Trophoblast cell (in vitro differentiated cells and primary cell): ENCODE data around the gene UGT1A7.

Experiments
- DNase-seq, 2 donors: peaks; one replicate each; pipeline ENCODE4 v3.0.0-alpha.2; 2016
- H2AFZ ChIP-seq: 2 replicates; pipeline ENCODE4 v1.6.1; 2013; ENCODE audit warnings: low read length, moderate library complexity, mild to moderate bottlenecking; ENCODE audit not compliant: insufficient read depth, poor library complexity
- H2AK5ac ChIP-seq: 2 replicates; pipeline ENCODE4 v1.6.1; 2013; ENCODE audit warnings: mild to moderate bottlenecking, low read length
- H2BK120ac ChIP-seq: 2 replicates; pipeline ENCODE4 v1.6.1; 2013; ENCODE audit warnings: low read length, mild to moderate bottlenecking, moderate library complexity; ENCODE audit not compliant: insufficient read depth, poor library complexity
- H2BK12ac ChIP-seq: 2 replicates; pipeline ENCODE4 v1.6.1; 2013; ENCODE audit warnings: mild to moderate bottlenecking, low read length, moderate library complexity
- H2BK5ac ChIP-seq: 2 replicates; pipeline ENCODE4 v1.6.1; 2013; ENCODE audit warnings: low read length, low read depth, moderate library complexity, mild to moderate bottlenecking; ENCODE audit not compliant: poor library complexity
- H3K14ac ChIP-seq: 2 replicates; pipeline ENCODE4 v1.6.1; 2013; ENCODE audit warnings: mild to moderate bottlenecking, low read length
- H3K18ac ChIP-seq: 2 replicates; pipeline ENCODE4 v1.6.1; 2013; ENCODE audit warnings: mild to moderate bottlenecking, low read length
- H3K23ac ChIP-seq: 2 replicates; pipeline ENCODE4 v1.6.1; 2013; ENCODE audit warnings: low read length
- H3K27ac ChIP-seq: 2 replicates; pipeline ENCODE4 v1.5.1; 2013; ENCODE audit warnings: low read depth, mild to moderate bottlenecking, inconsistent platforms, low read length, moderate library complexity
- H3K27me3 ChIP-seq: 2 replicates; pipeline ENCODE4 v1.6.1; 2013; ENCODE audit warnings: inconsistent platforms, mild to moderate bottlenecking, low read length, moderate library complexity; ENCODE audit not compliant: insufficient read depth
- H3K36me3 ChIP-seq, 2 experiments: 1 replicate in 1 of 2; 2 replicates in 1 of 2; pipeline ENCODE4 v1.6.1; 2013; ENCODE audit warnings: low read length in 2 of 2, mild to moderate bottlenecking in 2 of 2, moderate library complexity in 1 of 2; ENCODE audit not compliant: insufficient read depth in 2 of 2, control insufficient read depth in 1 of 2
- H3K4ac ChIP-seq: 2 replicates; pipeline ENCODE4 v1.6.1; 2013; ENCODE audit warnings: low read depth, mild to moderate bottlenecking, low read length, moderate library complexity
- H3K4me1 ChIP-seq, 2 experiments: 1 replicate in 1 of 2; 2 replicates in 1 of 2; pipeline ENCODE4 v1.6.1; 2013; ENCODE audit warnings: low read length in 2 of 2, mild to moderate bottlenecking in 2 of 2, moderate library complexity in 1 of 2; ENCODE audit not compliant: insufficient read depth in 2 of 2, control insufficient read depth in 1 of 2
- H3K4me2 ChIP-seq: 2 replicates; pipeline ENCODE4 v1.6.1; 2013; ENCODE audit warnings: inconsistent platforms, mild to moderate bottlenecking, low read length, moderate library complexity
- H3K4me3 ChIP-seq: 2 replicates; pipeline ENCODE4 v1.5.1; 2013; ENCODE audit warnings: mild to moderate bottlenecking, low read depth, low read length, inconsistent platforms
- H3K79me1 ChIP-seq: one replicate; pipeline ENCODE4 v1.6.1; 2013; ENCODE audit warnings: low read length
- H3K79me2 ChIP-seq: 2 replicates; pipeline ENCODE4 v1.6.1; 2013; ENCODE audit warnings: low read length, mild to moderate bottlenecking; ENCODE audit not compliant: control insufficient read depth, insufficient read depth, poor library complexity
- H3K9ac ChIP-seq: 2 replicates; pipeline ENCODE4 v1.6.1; 2013; ENCODE audit warnings: mild to moderate bottlenecking, low read length
- H3K9me3 ChIP-seq: 2 replicates; pipeline ENCODE4 v1.6.1; 2013; ENCODE audit warnings: low read depth, mild to moderate bottlenecking, control low read depth, inconsistent platforms, low read length; ENCODE audit not compliant: insufficient read depth
- H4K12ac ChIP-seq: 2 replicates; pipeline ENCODE4 v1.6.1; 2013; ENCODE audit warnings: low read depth, mild to moderate bottlenecking, low read length, moderate library complexity
- H4K8ac ChIP-seq: 2 replicates; pipeline ENCODE4 v1.6.1; 2013; ENCODE audit warnings: low read depth, mild to moderate bottlenecking, low read length, moderate library complexity
- H4K91ac ChIP-seq: one replicate; pipeline ENCODE4 v1.6.1; 2013; ENCODE audit warnings: low read depth, mild to moderate bottlenecking, low read length, moderate library complexity
- WGBS: extraction: QIAGEN DNeasy Blood & Tissue Kit; methylation state at CpG from one replicate; pipeline ENCODE4 v1.1.7; 2013; ENCODE audit warnings: missing lambda C conversion rate; ENCODE audit not compliant: insufficient read length, insufficient coverage; ENCODE audit errors: extremely low coverage; 5-methylcytosine and 5-hydroxymethylcytosine counted together

The UGT1A7 gene

DNA sequence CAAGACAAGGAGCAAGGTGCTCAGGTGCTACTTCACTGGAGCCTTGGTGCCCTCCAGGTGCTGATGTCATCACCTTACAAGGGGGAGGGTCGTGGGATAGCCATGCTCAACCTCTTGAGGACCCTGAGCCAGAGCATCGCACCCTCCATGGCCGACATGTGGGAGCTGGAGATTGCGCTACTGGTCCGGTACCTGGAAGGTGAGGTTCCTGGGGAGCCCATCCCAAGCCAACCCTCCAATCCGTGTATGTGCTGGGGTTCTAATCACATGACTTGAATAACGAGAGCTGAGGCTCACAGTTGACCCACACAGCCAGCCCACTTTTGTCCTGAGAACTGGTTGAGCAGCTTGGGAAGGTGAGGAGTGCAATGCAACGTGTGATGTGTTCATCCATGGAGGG, 122.3 kb downstream of the UGT1A7 start:
- Histone ChIP-seq H4K12ac (no peak overlapping the region), H3K9ac (no peak overlapping the region), H3K27ac (no peak overlapping the region), H3K14ac (no peak overlapping the region), H2AFZ (no peak overlapping the region), H4K91ac (no peak overlapping the region), H3K79me1 (no peaks in the 10 kb centered on the region), H3K4me2 (no peak overlapping the region), H3K4me3 (no peak overlapping the region), H3K18ac (no peak overlapping the region), H3K4me1 (no peaks in the 10 kb centered on the region), H2BK120ac (no peak overlapping the region), H2BK12ac (no peak overlapping the region), H2AK5ac (no peak overlapping the region), H3K27me3 (no peaks in the 10 kb centered on the region), H3K9me3 (peaks cover 13% of the 10 kb centered on the region), H3K79me2 (no peaks in the 10 kb centered on the region), H2BK5ac (no peak overlapping the region), H3K4ac (no peak overlapping the region), H3K23ac (no peak overlapping the region), H3K36me3 (no peaks in the 10 kb centered on the region), H4K8ac (no peak overlapping the region)
- DNase-seq, result no peak
- WGBS, result no CpG with 5 or more reads among the region's 8 CpGs

DNA sequence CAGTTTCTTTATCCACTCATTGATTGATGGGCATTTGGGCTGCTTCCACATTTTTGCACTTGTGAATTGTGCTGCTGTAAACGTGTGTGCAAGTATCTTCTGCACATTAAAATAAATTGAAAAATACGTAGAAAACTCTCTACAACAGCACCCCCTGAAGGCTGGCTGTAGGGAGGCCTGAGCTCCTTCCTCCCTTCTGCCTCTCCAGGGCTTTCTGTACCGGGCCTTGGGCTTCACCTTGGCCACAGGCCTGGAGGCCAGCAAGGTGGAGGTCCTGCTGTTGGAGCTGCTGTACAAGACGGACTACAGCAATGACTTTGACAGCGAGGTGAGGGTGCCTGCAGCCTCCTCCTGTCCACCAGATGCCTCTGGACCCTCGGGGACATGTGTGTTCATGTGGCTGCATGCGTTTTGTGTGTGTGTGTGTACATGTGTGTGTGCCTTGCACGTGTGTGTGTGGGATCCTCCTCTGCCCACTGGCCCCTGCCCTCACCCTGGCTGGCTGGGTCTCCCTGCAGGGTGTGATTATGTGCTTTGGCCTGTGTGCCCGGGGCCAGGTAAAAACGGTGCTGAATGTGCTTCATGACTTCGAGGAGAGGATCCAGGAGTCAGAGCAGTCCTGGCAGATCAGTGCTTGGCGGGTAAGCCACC, 125.6 kb downstream of the UGT1A7 start:
- peak in 1 of 2 donors; percentile 1 for DNase-seq
- Histone ChIP-seq H3K4me2 (no peak overlapping the region), H2AK5ac (no peak overlapping the region), H2AFZ (no peak overlapping the region), H3K23ac (no peak overlapping the region), H3K79me1 (no peaks in the 10 kb centered on the region), H3K4ac (no peak overlapping the region), H3K14ac (no peak overlapping the region), H2BK5ac (no peak overlapping the region), H4K91ac (no peak overlapping the region), H3K4me1 (no peaks in the 10 kb centered on the region), H3K4me3 (peak overlapping the region; percentile 0), H4K8ac (no peak overlapping the region), H3K27ac (no peak overlapping the region), H3K18ac (no peak overlapping the region), H3K9ac (no peak overlapping the region), H3K27me3 (no peaks in the 10 kb centered on the region), H3K79me2 (no peaks in the 10 kb centered on the region), H2BK12ac (no peak overlapping the region), H4K12ac (no peak overlapping the region), H3K9me3 (peaks cover 14% of the 10 kb centered on the region), H2BK120ac (no peak overlapping the region), H3K36me3 (no peaks in the 10 kb centered on the region)
- no CpG with 5 or more reads among the region's 12 CpGs for WGBS

DNA sequence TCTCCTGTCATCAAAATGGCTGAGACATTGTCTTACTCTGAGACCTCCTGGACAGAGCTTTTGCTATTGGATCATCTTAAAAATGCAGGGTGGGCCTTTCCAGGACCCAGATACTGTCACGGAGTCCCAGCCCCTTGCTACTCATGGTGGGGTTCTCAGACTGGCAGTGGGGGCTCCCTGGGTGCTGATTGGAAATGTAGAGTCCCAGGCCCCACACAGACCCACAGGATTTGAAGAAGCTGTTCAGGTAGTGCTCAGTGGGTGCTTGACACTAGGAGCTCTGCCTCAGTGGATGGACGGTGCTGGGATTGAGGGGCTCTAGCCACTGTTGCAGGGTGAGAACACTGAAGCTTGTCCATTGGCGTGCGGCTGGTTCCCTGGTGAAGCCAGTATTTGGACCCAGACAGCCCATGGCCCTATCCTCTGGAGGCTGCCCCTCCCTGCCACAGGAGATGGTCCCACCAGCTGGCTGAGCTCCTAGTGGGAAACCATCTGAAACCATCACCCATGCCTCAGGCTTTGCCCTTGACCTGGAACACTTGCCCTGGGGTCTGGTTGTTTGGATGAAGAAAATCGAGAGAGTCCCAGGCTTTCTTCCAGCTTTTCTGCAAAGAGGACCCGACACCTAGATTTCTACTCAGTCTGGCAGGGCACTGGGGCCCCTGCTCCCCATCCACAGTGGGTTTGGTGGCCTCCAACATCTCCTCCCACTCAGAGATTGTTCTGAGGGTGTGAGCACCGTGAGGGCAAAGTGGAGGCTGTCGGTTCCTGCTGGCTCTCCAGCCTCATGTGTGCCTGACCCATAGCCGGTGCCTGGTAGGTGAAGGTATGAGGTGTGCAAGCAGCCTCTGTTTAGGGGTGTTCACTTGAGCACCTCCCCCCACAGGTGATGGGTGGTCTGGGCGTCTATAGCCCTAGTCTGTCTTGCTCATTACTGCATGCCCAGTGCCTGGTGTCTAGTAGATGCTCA, 126.5 kb downstream of the UGT1A7 start:
- Histone ChIP-seq H3K79me2 (no peaks in the 10 kb centered on the region), H3K79me1 (no peaks in the 10 kb centered on the region), H3K4ac (no peak overlapping the region), H3K18ac (no peak overlapping the region), H3K4me1 (no peaks in the 10 kb centered on the region), H3K27me3 (no peaks in the 10 kb centered on the region), H2BK5ac (no peak overlapping the region), H2AFZ (no peak overlapping the region), H3K9me3 (peaks cover 14% of the 10 kb centered on the region), H3K4me3 (no peak overlapping the region), H3K9ac (no peak overlapping the region), H4K12ac (no peak overlapping the region), H3K4me2 (no peak overlapping the region), H3K14ac (no peak overlapping the region), H2BK12ac (no peak overlapping the region), H4K91ac (no peak overlapping the region), H3K27ac (no peak overlapping the region), H2BK120ac (no peak overlapping the region), H4K8ac (no peak overlapping the region), H2AK5ac (no peak overlapping the region), H3K23ac (no peak overlapping the region), H3K36me3 (no peaks in the 10 kb centered on the region)
- no CpG with 5 or more reads among the region's 10 CpGs for WGBS
- DNase-seq, result no peak

DNA sequence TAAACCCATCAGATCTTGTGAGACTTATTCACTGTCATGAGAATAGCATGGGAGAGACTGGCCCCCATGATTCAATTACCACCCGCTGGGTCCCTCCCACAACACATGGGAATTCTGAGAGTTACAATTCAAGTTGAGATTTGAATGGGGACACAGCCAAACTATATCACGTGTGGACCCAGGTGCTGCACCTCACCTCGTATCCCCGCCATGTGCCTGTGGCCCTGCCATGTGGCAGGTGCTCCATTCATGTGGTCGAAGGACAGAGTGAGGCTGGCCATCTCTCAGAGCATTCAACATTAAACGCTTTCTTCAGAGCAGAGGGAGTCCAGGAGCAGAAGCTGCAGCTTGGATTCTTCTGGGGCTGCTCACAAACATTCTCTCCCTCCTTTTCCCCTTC, 128.7 kb downstream of the UGT1A7 start:
- H3K27ac ChIP-seq, result no peak overlapping the region
- H4K12ac ChIP-seq, result no peak overlapping the region
- no peak overlapping the region for H4K91ac ChIP-seq
- H2BK5ac ChIP-seq, result no peak overlapping the region
- H2BK12ac ChIP-seq, result no peak overlapping the region
- DNase-seq, result no peak
- no peak overlapping the region for H2AK5ac ChIP-seq
- no peaks in the 10 kb centered on the region for H3K79me2 ChIP-seq
- H2AFZ ChIP-seq, result no peak overlapping the region
- H3K9me3 ChIP-seq, result peaks cover 12% of the 10 kb centered on the region
- no peaks in the 10 kb centered on the region for H3K27me3 ChIP-seq
- H3K4me3 ChIP-seq, result no peak overlapping the region
- H3K23ac ChIP-seq, result no peak overlapping the region
- H3K9ac ChIP-seq, result no peak overlapping the region
- H4K8ac ChIP-seq, result no peak overlapping the region
- WGBS, result no CpG with 5 or more reads among the region's 6 CpGs
- H3K4me2 ChIP-seq, result no peak overlapping the region
- no peaks in the 10 kb centered on the region for H3K36me3 ChIP-seq
- H3K14ac ChIP-seq, result no peak overlapping the region
- no peak overlapping the region for H3K4ac ChIP-seq
- no peak overlapping the region for H3K18ac ChIP-seq
- no peaks in the 10 kb centered on the region for H3K79me1 ChIP-seq
- no peak overlapping the region for H2BK120ac ChIP-seq
- H3K4me1 ChIP-seq, result no peaks in the 10 kb centered on the region
